H9 (cell line): ENCODE results near the gene HSPA9. TPM values are rescaled to one million over a fixed set of nuclear protein-coding genes. Genes with fewer than 3 reads are reported as not detected.

ENCODE experiments used
- DNase-seq: peaks from one replicate; pipeline ENCODE4 v3.0.0-alpha.2; 2017
- H2AFZ ChIP-seq: one replicate; pipeline ENCODE4 v1.6.1; 2013; ENCODE audit warnings: mild to moderate bottlenecking, low read length, control low read depth, moderate library complexity
- H2AK5ac ChIP-seq: 2 replicates; pipeline ENCODE4 v1.6.1; 2013; ENCODE audit warnings: low read length, control low read depth, mixed read lengths; ENCODE audit not compliant: insufficient read length
- H2BK120ac ChIP-seq: one replicate; pipeline ENCODE4 v1.6.1; 2013; ENCODE audit warnings: low read depth, mild to moderate bottlenecking, low read length, control low read depth, inconsistent platforms; ENCODE audit not compliant: poor library complexity, severe bottlenecking
- H2BK12ac ChIP-seq: 2 replicates; pipeline ENCODE4 v1.6.1; 2013; ENCODE audit warnings: low read length, control low read depth, mixed read lengths, low read depth; ENCODE audit not compliant: insufficient read length
- H2BK15ac ChIP-seq: 2 replicates; pipeline ENCODE4 v1.6.1; 2013; ENCODE audit warnings: low read depth, low read length, control low read depth
- H2BK20ac ChIP-seq: one replicate; pipeline ENCODE4 v1.6.1; 2013; ENCODE audit warnings: low read depth, mild to moderate bottlenecking, low read length, control low read depth, inconsistent platforms; ENCODE audit not compliant: poor library complexity, severe bottlenecking
- H2BK5ac ChIP-seq: 2 replicates; pipeline ENCODE4 v1.6.1; 2013; ENCODE audit warnings: low read length, control low read depth, mixed read lengths; ENCODE audit not compliant: insufficient read length
- H3K14ac ChIP-seq: 2 replicates; pipeline ENCODE4 v1.6.1; 2013; ENCODE audit warnings: low read length, control low read depth; ENCODE audit not compliant: insufficient read depth
- H3K18ac ChIP-seq: 2 replicates; pipeline ENCODE4 v1.6.1; 2013; ENCODE audit warnings: low read depth, mild to moderate bottlenecking, mixed read lengths, low read length, control low read depth; ENCODE audit not compliant: insufficient read length
- H3K23ac ChIP-seq: 2 replicates; pipeline ENCODE4 v1.6.1; 2013; ENCODE audit warnings: low read length, control low read depth, mixed read lengths, low read depth; ENCODE audit not compliant: insufficient read length
- H3K23me2 ChIP-seq: 2 replicates; pipeline ENCODE4 v1.6.1; 2013; ENCODE audit warnings: low read depth, mild to moderate bottlenecking, mixed read lengths, low read length, control low read depth; ENCODE audit not compliant: insufficient read length, poor library complexity, severe bottlenecking
- H3K27ac ChIP-seq: 2 replicates; pipeline ENCODE4 v1.5.1; 2013; ENCODE audit warnings: low read length, control low read depth, mixed read lengths, low read depth; ENCODE audit not compliant: insufficient read length
- H3K27me3 ChIP-seq: 2 replicates; pipeline ENCODE4 v1.6.1; 2013; ENCODE audit warnings: low read length, control low read depth, inconsistent platforms; ENCODE audit not compliant: insufficient read depth
- H3K4ac ChIP-seq: 2 replicates; pipeline ENCODE4 v1.6.1; 2013; ENCODE audit warnings: low read depth, mild to moderate bottlenecking, control low read depth, inconsistent platforms, low read length, moderate library complexity
- H3K4me1 ChIP-seq: 2 replicates; pipeline ENCODE4 v1.6.1; 2013; ENCODE audit warnings: low read length, control low read depth, inconsistent platforms; ENCODE audit not compliant: insufficient read depth
- H3K4me2 ChIP-seq: 2 replicates; pipeline ENCODE4 v1.6.1; 2013; ENCODE audit warnings: low read length, control low read depth, mixed read lengths; ENCODE audit not compliant: insufficient read length, insufficient read depth
- H3K56ac ChIP-seq: 2 replicates; pipeline ENCODE4 v1.6.1; 2013; ENCODE audit warnings: low read depth, mild to moderate bottlenecking, mixed read lengths, low read length, control low read depth; ENCODE audit not compliant: insufficient read length
- H3K79me1 ChIP-seq: 2 replicates; pipeline ENCODE4 v1.6.1; 2013; ENCODE audit warnings: low read depth, mild to moderate bottlenecking, moderate library complexity, low read length, control low read depth, inconsistent platforms; ENCODE audit not compliant: insufficient read depth, poor library complexity, severe bottlenecking
- H3K79me2 ChIP-seq: 2 replicates; pipeline ENCODE4 v1.6.1; 2013; ENCODE audit warnings: low read length, control low read depth, inconsistent platforms; ENCODE audit not compliant: insufficient read depth
- H3K9ac ChIP-seq: 2 replicates; pipeline ENCODE4 v1.6.1; 2013; ENCODE audit warnings: low read length, control low read depth, mixed read lengths; ENCODE audit not compliant: insufficient read length; ENCODE audit errors: extremely low read depth
- H3K9me3 ChIP-seq: one replicate; pipeline ENCODE4 v1.6.1; 2013; ENCODE audit warnings: low read depth, low read length, inconsistent platforms; ENCODE audit not compliant: control insufficient read depth
- H3T11ph ChIP-seq: one replicate; pipeline ENCODE4 v1.6.1; 2013; ENCODE audit warnings: mild to moderate bottlenecking, low read length, control low read depth, inconsistent platforms
- H4K20me1 ChIP-seq: one replicate; pipeline ENCODE4 v1.6.1; 2013; ENCODE audit not compliant: control insufficient read depth, insufficient read length, insufficient read depth
- H4K5ac ChIP-seq: 2 replicates; pipeline ENCODE4 v1.6.1; 2013; ENCODE audit warnings: low read depth, mild to moderate bottlenecking, mixed read lengths, low read length, control low read depth; ENCODE audit not compliant: insufficient read length
- H4K8ac ChIP-seq: replicated peaks from 2 replicates; pipeline ENCODE4 v1.6.1; 2013; ENCODE audit warnings: low read length, control low read depth, mixed read lengths, low read depth; ENCODE audit not compliant: insufficient read length
- H4K91ac ChIP-seq: 2 replicates; pipeline ENCODE4 v1.6.1; 2013; ENCODE audit warnings: low read depth, mild to moderate bottlenecking, moderate library complexity, mixed read lengths, low read length, control low read depth; ENCODE audit not compliant: insufficient read length
- H3K27ac Mint-ChIP-seq, 3 experiments: 2 replicates in 2 of 3; 3 replicates in 1 of 3; pipeline ENCODE4 v1.8.0; 2020 to 2021; ENCODE audit warnings: mixed read lengths in 3 of 3, mild to moderate bottlenecking in 1 of 3, moderate library complexity in 1 of 3
- H3K27me3 Mint-ChIP-seq: 2 replicates; pipeline ENCODE4 v1.8.0; 2021; ENCODE audit warnings: low read depth, mild to moderate bottlenecking, moderate library complexity, mixed read lengths
- H3K36me3 Mint-ChIP-seq, 3 experiments: 2 replicates in 2 of 3; 3 replicates in 1 of 3; pipeline ENCODE4 v1.8.0; 2020 to 2021; ENCODE audit warnings: low read depth in 3 of 3, mixed read lengths in 3 of 3; ENCODE audit not compliant: insufficient read depth in 1 of 3
- H3K4me1 Mint-ChIP-seq, 2 experiments: 2 replicates each; pipeline ENCODE4 v1.8.0; 2020; ENCODE audit warnings: mixed read lengths in 2 of 2
- H3K4me3 Mint-ChIP-seq, 2 experiments: 2 replicates in 1 of 2; 3 replicates in 1 of 2; pipeline ENCODE4 v1.8.0; 2020 to 2021; ENCODE audit warnings: mild to moderate bottlenecking in 2 of 2, mixed read lengths in 2 of 2, moderate library complexity in 1 of 2
- H3K9me3 Mint-ChIP-seq, 2 experiments: 2 replicates in 1 of 2; 3 replicates in 1 of 2; pipeline ENCODE4 v1.8.0; 2020; ENCODE audit warnings: mild to moderate bottlenecking in 2 of 2, mixed read lengths in 2 of 2, moderate library complexity in 1 of 2
- WGBS: extraction: QIAGEN DNeasy Blood & Tissue Kit; methylation state at CpG from one replicate; pipeline ENCODE4 v1.1.7; 2013; ENCODE audit warnings: missing lambda C conversion rate, low lambda C conversion rate, mixed read lengths; ENCODE audit not compliant: insufficient read length; ENCODE audit errors: extremely low coverage; 5-methylcytosine and 5-hydroxymethylcytosine counted together
- total RNA-seq: library from RNA; stranded (reverse); gene quantifications from 2 replicates; pipeline ENCODE4 v1.2.1, GENCODE V29; 2021
- TF ChIP-seq, protein P1 (sequence below): fragments of 200-600 bp; sonication (generic); conservative IDR thresholded peaks from 3 replicates; pipeline ENCODE4 v1.8.0; 2021; ENCODE audit warnings: antibody characterized with exemption, mild to moderate bottlenecking

HSPA9 gene
- total RNA-seq, 1 experiment from 2014 or later, result 397 TPM

DNA sequence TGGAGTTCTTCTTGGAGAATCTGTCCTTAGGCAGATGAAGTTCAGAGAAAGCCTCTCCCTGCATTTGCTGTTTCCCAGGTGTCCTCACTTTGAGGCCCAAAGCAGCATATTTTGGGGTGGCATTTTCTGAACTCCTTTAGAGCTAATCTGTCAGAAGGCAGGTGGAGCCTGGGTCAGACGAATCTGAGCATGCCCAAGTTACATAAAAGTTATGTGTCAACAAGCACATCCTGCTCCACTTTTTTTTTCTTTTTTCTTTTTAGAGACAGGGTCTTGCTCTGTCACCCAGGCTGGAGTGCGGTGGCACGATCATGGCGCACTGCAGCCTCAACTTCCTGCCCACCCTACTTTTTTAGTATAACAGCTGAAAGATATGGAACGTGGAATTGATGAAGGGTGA, 41.3 kb upstream of the HSPA9 start:
- no peaks in the 10 kb centered on the region for H4K20me1 ChIP-seq
- no peak overlapping the region for H2BK120ac ChIP-seq
- H2AK5ac ChIP-seq, result no peak overlapping the region
- no peaks in the 10 kb centered on the region; a peak in 1 of 5 replicates for H3K9me3 Mint-ChIP-seq
- no peak overlapping the region for H3K23ac ChIP-seq
- TF ChIP-seq, protein P1, sequence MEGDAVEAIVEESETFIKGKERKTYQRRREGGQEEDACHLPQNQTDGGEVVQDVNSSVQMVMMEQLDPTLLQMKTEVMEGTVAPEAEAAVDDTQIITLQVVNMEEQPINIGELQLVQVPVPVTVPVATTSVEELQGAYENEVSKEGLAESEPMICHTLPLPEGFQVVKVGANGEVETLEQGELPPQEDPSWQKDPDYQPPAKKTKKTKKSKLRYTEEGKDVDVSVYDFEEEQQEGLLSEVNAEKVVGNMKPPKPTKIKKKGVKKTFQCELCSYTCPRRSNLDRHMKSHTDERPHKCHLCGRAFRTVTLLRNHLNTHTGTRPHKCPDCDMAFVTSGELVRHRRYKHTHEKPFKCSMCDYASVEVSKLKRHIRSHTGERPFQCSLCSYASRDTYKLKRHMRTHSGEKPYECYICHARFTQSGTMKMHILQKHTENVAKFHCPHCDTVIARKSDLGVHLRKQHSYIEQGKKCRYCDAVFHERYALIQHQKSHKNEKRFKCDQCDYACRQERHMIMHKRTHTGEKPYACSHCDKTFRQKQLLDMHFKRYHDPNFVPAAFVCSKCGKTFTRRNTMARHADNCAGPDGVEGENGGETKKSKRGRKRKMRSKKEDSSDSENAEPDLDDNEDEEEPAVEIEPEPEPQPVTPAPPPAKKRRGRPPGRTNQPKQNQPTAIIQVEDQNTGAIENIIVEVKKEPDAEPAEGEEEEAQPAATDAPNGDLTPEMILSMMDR, result no peak
- no peak overlapping the region for H3K56ac ChIP-seq
- no peaks in the 10 kb centered on the region for H3K27me3 ChIP-seq
- no peaks in the 10 kb centered on the region; the same call in 1 of the 2 replicates for H3K4me1 ChIP-seq
- H3K4me3 Mint-ChIP-seq, result no peak overlapping the region
- no peak overlapping the region for H2BK5ac ChIP-seq
- no peaks in the 10 kb centered on the region for H3K79me1 ChIP-seq
- H2BK15ac ChIP-seq, result no peak overlapping the region
- no peak overlapping the region for H3K27ac ChIP-seq
- no peak overlapping the region for H2AFZ ChIP-seq
- no peak overlapping the region for H3K14ac ChIP-seq
- DNase-seq, result no peak
- no peak overlapping the region for H3K9ac ChIP-seq
- H2BK12ac ChIP-seq, result no peak overlapping the region
- no peak overlapping the region for H3K4ac ChIP-seq
- H3K4me1 Mint-ChIP-seq, result peaks cover 3% of the 10 kb centered on the region in 2 experiments
- H3T11ph ChIP-seq, result no peak overlapping the region
- H3K79me2 ChIP-seq, result no peaks in the 10 kb centered on the region
- H3K36me3 Mint-ChIP-seq, result peaks cover 0 to 2% (median 0%) of the 10 kb centered on the region in 3 experiments; a peak in 1 of 7 replicates
- no peak overlapping the region for H3K4me2 ChIP-seq
- H3K18ac ChIP-seq, result no peak overlapping the region
- H3K27ac Mint-ChIP-seq, result no peak overlapping the region; a peak in 1 of 7 replicates
- WGBS, result no CpG with 5 or more reads among the region's 5 CpGs
- H2BK20ac ChIP-seq, result no peak overlapping the region
- H4K5ac ChIP-seq, result no peak overlapping the region
- H3K27me3 Mint-ChIP-seq, result no peaks in the 10 kb centered on the region
- H3K23me2 ChIP-seq, result peaks cover 2% of the 10 kb centered on the region
- no peak overlapping the region for H4K8ac ChIP-seq
- no peak overlapping the region for H4K91ac ChIP-seq
- H3K9me3 ChIP-seq, result no peaks in the 10 kb centered on the region
